C4-2B (cell line): ENCODE results near the gene DHX15.
A peak's percentile ranks its signal among the peaks of the same experiment; 100 is the strongest.

Experiments used
- H3K27ac ChIP-seq: fragments of 450-650 bp; 2 replicates; pipeline ENCODE4 v1.5.1; 2017
- ZFX ChIP-seq: fragments of 450-650 bp; IDR thresholded peaks from 2 replicates; pipeline ENCODE4 v1.6.1; 2017
- TF ChIP-seq, protein P1 (sequence below): fragments of 450-650 bp; conservative IDR thresholded peaks from 2 replicates; pipeline ENCODE4 v1.5.1; 2017; ENCODE audit warnings: mild to moderate bottlenecking

The DHX15 gene

DNA sequence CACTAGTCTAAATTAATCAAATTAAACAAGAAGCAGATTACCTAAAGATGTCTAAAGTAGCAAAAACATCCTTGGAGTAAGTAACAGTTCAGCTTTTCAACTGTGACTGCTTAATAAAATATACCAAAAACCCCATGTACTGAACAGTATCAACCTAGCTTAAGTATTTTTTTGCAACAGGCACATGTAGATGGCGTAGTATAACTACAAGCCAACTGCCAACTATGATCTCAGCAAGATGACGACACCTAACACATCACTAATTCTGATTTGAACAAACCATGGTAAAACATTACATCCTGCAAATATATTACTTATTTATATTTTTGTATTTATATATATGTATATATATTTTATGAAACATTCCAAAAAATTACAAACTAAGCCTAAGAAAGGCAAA, 24.5 kb downstream of the DHX15 start:
- no peak overlapping the region for H3K27ac ChIP-seq
- TF ChIP-seq ZFX = no peak
- TF ChIP-seq, protein P1, sequence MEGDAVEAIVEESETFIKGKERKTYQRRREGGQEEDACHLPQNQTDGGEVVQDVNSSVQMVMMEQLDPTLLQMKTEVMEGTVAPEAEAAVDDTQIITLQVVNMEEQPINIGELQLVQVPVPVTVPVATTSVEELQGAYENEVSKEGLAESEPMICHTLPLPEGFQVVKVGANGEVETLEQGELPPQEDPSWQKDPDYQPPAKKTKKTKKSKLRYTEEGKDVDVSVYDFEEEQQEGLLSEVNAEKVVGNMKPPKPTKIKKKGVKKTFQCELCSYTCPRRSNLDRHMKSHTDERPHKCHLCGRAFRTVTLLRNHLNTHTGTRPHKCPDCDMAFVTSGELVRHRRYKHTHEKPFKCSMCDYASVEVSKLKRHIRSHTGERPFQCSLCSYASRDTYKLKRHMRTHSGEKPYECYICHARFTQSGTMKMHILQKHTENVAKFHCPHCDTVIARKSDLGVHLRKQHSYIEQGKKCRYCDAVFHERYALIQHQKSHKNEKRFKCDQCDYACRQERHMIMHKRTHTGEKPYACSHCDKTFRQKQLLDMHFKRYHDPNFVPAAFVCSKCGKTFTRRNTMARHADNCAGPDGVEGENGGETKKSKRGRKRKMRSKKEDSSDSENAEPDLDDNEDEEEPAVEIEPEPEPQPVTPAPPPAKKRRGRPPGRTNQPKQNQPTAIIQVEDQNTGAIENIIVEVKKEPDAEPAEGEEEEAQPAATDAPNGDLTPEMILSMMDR = no peak

DNA sequence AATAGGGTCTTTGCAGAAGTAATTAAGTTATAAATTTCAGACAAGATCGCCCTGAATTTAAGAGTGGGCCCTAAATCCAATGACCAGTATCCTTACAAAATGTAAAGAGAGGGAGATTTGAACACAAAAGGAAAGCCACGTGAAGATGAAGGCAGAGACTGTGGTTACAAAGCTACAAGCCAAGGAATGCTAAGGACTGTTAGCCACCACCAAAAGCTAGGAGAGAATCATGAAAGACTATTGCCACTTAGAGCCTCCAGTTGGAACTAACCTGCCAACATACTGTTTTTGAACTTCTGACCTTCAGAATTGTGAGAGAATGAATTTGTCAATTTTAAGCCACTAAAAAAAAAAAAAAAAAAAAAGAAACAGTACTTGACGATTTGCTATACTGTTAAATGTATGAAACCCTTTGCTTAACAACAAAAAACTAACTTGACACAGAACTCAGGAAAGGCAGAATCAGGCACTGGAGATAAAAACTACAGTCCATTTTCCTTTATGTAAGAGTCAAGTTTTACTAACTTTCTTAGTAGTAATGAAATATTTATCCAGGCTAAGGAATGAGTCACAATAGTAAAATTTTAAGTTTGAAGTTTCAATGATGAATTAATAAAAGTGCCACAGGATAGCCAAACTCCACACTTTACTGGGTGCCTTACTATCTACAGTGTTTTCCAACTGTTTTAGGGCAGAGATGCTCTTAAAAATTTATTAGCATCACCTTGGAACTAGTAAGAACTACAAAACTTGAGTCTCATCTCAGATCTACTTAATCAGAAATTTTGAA, 25.1 kb downstream of the DHX15 start:
- H3K27ac ChIP-seq = no peak overlapping the region
- TF ChIP-seq, protein P1 = no peak
- TF ChIP-seq ZFX = no peak

DNA sequence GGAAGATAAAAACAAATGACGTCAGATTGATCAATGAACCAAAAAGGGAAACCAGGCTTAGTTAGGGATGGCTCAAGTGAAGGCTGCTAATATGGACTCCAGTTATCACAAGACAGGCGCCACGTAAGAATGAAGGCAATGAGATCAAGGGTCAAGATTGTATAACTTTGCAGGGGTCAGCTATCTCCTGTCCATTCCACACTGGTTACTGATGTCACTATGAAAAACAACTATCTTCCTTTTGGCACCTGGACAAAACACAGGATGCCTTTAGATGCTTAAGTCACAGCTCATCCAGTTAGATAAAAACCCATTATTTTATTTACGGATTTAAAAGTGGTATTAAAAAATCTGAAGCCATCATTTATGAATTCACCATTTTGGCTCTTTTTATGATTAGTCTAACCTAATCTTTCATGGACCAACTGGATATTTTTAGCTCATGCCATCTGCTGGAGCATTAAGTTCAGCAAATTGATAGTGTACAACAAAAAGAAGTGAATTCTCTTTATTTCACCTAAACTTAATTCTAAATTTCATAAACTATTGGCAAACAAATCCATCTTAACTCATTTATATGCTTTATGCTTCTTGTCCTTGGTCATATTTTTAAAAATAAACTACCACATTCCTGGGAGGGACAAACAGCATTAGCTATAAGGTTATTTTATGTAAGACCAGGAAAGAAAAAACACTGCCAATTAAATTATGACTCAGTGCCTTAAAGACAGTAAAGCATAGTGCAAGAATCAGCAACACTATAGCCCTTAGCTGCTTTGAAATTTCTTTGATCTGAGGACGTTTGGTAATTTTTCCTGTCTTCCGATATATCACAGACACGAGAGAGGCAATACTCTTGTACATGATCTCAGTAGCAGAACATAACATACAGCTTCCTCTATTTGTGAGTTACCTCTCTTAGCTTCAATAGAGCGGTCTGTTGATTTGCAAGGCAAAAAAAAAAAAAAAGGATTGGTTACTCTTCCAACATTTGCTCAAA, 27.0 kb downstream of the DHX15 start:
- TF ChIP-seq, protein P1 = no peak
- TF ChIP-seq ZFX = no peak
- no peak overlapping the region for H3K27ac ChIP-seq

DNA sequence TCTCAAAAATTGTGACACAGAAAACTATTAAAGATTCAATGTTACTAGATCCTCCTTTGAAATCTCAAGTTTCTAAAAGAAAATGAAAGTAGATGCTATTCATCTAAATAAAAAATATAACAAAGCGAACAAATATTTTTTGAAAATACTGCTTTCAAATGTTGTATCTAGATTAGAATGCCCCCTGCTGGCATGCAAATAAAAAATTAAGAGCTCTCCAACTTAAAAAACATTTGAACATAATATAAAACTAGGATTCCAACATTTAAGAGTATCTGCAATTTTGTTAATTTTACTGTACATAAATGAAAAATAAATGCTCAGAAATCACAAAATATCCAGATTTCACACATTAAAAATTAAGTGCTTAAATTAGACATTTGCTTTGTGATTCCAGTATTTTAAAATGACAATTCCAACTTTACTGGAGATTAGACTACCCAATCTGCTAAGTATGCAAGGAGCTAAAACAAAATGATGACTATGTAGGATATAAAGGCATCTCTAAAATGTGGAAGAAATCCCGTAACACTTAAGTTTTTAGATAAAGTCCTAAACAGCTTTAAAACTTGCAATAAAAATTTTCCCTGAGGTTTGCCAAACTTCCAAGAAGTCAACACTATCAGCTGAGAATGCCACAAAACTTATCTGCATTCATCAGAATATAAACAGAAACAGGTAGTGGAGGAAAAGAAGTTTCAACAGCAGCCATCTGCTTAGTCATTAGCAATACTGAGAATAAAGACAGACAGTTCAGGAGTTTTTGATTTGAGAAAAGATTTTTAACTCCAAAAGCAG, 32.7 kb downstream of the DHX15 start:
- H3K27ac ChIP-seq = no peak overlapping the region
- TF ChIP-seq, protein P1 = peak; percentile 74
- no peak for TF ChIP-seq ZFX

DNA sequence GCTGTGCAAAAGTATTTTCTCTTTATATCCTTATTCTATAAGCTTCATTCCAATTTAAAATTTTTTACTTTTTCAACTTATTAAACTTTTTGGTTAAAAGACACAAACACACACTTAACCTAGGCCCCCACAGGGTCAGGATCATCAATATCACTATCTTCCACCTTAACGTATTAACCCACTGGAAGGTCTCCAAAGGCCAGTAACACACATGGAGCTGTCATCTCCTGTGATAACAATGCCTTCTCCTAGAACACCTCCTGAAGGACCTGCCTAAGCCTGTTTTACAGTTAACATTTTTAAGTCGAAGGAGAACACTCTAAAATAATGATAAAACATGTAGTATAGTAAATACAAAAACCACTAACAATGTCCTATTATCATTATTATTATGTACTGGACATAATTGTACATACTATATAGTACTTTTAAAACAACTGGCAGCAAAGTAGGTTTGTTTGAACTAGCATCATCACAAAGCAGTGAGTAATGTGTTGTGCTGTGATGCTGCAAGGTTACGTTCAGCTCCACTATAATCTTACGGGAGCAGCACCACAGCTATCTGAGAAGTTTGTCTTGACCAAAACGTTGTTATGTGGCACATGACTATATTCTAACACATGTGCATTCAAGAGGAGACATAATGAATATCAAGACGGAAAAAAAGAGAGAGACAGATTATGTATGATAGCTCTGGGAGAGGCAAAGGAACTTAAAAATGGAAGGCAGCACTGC, 33.7 kb downstream of the DHX15 start:
- TF ChIP-seq, protein P1 = no peak
- TF ChIP-seq ZFX = no peak
- H3K27ac ChIP-seq = no peak overlapping the region

DNA sequence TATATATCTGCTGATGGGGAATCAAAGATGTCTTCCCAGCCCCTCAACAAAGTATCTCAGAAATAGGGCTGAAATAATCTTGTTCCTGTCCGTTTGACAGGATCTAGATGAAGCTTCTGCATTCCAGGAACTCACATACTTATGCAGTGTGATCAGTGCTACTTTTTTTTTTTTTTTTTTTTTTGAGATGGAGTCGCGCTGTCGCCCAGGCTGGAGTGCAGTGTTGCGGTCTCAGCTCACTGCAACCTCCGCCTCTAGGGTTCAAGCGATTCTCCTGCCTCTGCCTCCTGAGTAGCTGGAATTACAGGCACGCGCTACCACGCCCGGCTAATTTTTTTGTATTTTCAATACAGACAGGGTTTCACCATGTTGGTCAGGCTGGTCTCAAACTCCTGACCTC, 36.4 kb downstream of the DHX15 start:
- no peak overlapping the region for H3K27ac ChIP-seq
- TF ChIP-seq, protein P1 = no peak
- TF ChIP-seq ZFX = no peak
